ENCODE measurements around the gene SLC2A13. TPM values are rescaled to one million over a fixed set of nuclear protein-coding genes. Genes with fewer than 3 reads are reported as not detected.
"Not testable (repeated sequence)": the region's sequence is repeated elsewhere in the genome, so short reads cannot be mapped to it uniquely, and the experiment has no call there.

SLC2A13 gene
- total RNA-seq, 1 donor from 2014 or later, result 98.6 TPM

- DNase-seq (ENCODE audit: low spot score in 2 of 2), result no peak
Measured at GRCh38 chr12:39831587-39832315, 274.1 kb downstream of the SLC2A13 start.

GRCh38 chr12:39830852-39831520, 274.9 kb downstream of the SLC2A13 start:
- no peak for DNase-seq (ENCODE audit: low spot score in 2 of 2)

More at GRCh38 chr12:39831587-39832315, 274.1 kb downstream of the SLC2A13 start:
- FAIRE-seq, result no peak

GRCh38 chr12:39830171-39830570, 275.7 kb downstream of the SLC2A13 start:
- no peak for DNase-seq (ENCODE audit: low spot score in 2 of 2)
- no peak for FAIRE-seq

More at GRCh38 chr12:39830852-39831520, 274.9 kb downstream of the SLC2A13 start:
- FAIRE-seq, result no peak

- DNase-seq (ENCODE audit: low spot score in 2 of 2) (no peak), FAIRE-seq (no peak)
Measured at GRCh38 chr12:39824505-39825212, 281.2 kb downstream of the SLC2A13 start.

GRCh38 chr12:39816671-39817185, 289.2 kb downstream of the SLC2A13 start:
- DNase-seq (ENCODE audit: low spot score in 2 of 2) (no peak), FAIRE-seq (no peak)

- DNase-seq (ENCODE audit: low spot score in 2 of 2) (no peak), FAIRE-seq (no peak)
Measured at GRCh38 chr12:39815746-39816145, 290.1 kb downstream of the SLC2A13 start.

- no peak for DNase-seq (ENCODE audit: low spot score in 2 of 2)
- FAIRE-seq, result no peak
Measured at GRCh38 chr12:39814626-39815025, 291.3 kb downstream of the SLC2A13 start.

- FAIRE-seq (no peak), DNase-seq (ENCODE audit: low spot score in 2 of 2) (no peak)
Measured at GRCh38 chr12:39813776-39814175, 292.1 kb downstream of the SLC2A13 start.

GRCh38 chr12:39812456-39812855, 293.4 kb downstream of the SLC2A13 start:
- DNase-seq (ENCODE audit: low spot score in 2 of 2); FAIRE-seq: not testable (repeated sequence)

- no peak for DNase-seq (ENCODE audit: low spot score in 2 of 2)
- FAIRE-seq, result no peak
Measured at GRCh38 chr12:39807043-39807442, 298.8 kb downstream of the SLC2A13 start.

- FAIRE-seq, result no peak
- no peak for DNase-seq (ENCODE audit: low spot score in 2 of 2)
Measured at GRCh38 chr12:39805651-39806050, 300.2 kb downstream of the SLC2A13 start.

GRCh38 chr12:39804898-39805297, 301.0 kb downstream of the SLC2A13 start:
- no peak for FAIRE-seq

GRCh38 chr12:39804479-39804878, 301.4 kb downstream of the SLC2A13 start:
- no peak for DNase-seq (ENCODE audit: low spot score in 2 of 2)
- FAIRE-seq, result no peak

More at GRCh38 chr12:39804898-39805297, 301.0 kb downstream of the SLC2A13 start:
- no peak for DNase-seq (ENCODE audit: low spot score in 2 of 2)

GRCh38 chr12:39803151-39803550, 302.7 kb downstream of the SLC2A13 start:
- FAIRE-seq (no peak), DNase-seq (ENCODE audit: low spot score in 2 of 2) (no peak)

- no peak for DNase-seq (ENCODE audit: low spot score in 2 of 2)
- FAIRE-seq, result no peak
Measured at GRCh38 chr12:39798977-39799376, 306.9 kb downstream of the SLC2A13 start.

GRCh38 chr12:39798429-39798828, 307.5 kb downstream of the SLC2A13 start:
- FAIRE-seq (no peak), DNase-seq (ENCODE audit: low spot score in 2 of 2) (no peak)

GRCh38 chr12:39795481-39795880, 310.4 kb downstream of the SLC2A13 start:
- DNase-seq (ENCODE audit: low spot score in 2 of 2), result no peak
- FAIRE-seq, result no peak

- no peak for FAIRE-seq
- DNase-seq (ENCODE audit: low spot score in 2 of 2), result no peak
Measured at GRCh38 chr12:39792938-39793337, 312.9 kb downstream of the SLC2A13 start.

- DNase-seq (ENCODE audit: low spot score in 2 of 2) (no peak), FAIRE-seq (peak; percentile 21)
Measured at GRCh38 chr12:39788239-39788638, 317.6 kb downstream of the SLC2A13 start.

- not testable (repeated sequence) for DNase-seq (ENCODE audit: low spot score in 2 of 2)
Measured at GRCh38 chr12:39785814-39786213, 320.1 kb downstream of the SLC2A13 start.

GRCh38 chr12:39782026-39782545, 323.8 kb downstream of the SLC2A13 start:
- FAIRE-seq (no peak), DNase-seq (ENCODE audit: low spot score in 2 of 2) (no peak)

More at GRCh38 chr12:39785814-39786213, 320.1 kb downstream of the SLC2A13 start:
- FAIRE-seq, result not testable (repeated sequence)

Measured in frontal cortex (tissue), 4 donors.